Kasumi-1 (cell line): ENCODE data around the gene TENM4.
A peak's percentile ranks its signal among the peaks of the same experiment; 100 is the strongest.

Experiments used
- DNase-seq, 2 experiments: peaks; one replicate each; lab custom pipeline; 2025; lab: John Stamatoyannopoulos, UW

Gene TENM4

DNA sequence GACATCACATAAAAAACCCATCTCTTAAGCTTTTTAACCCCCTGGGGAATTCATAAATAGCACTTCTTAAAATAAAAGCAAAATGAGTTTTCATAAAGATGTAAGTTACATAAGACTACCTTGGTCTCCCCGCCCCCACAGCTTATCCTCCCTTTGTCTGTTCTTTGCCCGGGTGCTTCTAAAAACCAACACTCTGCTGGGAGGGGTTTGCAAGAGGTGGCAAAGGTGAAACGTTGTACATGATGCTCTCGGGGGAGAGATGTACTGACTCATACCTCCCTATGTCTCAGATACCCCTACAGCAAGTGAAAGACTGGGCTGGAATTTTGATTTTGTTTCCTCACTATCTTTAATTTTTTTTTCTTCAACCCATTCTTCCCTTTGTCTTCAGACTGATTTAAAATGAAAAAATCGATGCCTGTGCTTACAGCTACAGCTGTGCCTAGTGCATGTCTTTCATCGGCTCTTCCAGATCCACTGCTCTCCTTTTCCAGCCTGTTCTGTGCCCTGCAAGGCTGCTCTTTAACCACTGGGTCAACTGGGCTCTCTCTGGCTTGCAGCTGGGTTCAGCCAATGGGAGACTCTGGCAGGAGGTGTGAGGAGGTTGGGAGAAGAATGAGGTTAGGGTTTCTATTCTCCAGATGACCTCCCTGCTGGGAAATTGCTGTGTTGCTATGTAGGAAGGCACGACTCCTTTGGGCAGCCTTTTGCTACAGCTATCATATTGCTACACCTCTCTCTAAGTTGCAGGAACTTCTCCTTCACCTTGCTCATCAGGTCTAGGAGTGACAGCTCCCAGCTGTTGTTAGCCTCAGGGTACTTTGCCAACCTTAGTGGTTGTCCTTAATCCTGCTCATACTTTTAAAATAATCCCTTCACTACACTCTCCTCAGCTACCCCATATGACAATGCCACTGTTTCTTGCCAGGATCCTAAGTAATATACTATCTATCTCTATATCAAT is 266.5 kb downstream of the TENM4 start:
- DNase-seq, result no peak

DNA sequence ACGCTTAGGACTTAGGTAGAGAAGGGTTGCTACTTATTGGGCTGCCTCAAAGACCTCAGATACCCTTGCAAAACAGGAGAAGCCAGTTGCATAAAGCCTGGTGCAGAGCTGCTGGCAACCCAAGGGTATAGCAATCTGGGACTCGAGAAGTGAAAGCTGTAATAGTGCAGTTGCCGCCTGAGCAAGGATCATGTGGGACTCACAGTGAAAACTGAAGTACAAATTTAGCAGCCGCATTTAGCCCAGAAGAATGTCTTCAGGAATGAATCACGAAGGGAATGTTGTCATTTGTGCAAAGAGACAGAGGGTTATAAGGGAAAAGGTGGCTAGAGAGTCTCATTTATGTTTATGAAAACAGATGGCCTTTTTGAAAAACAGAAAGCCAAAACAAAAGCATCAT is 267.2 kb downstream of the TENM4 start:
- DNase-seq, result no peak

DNA sequence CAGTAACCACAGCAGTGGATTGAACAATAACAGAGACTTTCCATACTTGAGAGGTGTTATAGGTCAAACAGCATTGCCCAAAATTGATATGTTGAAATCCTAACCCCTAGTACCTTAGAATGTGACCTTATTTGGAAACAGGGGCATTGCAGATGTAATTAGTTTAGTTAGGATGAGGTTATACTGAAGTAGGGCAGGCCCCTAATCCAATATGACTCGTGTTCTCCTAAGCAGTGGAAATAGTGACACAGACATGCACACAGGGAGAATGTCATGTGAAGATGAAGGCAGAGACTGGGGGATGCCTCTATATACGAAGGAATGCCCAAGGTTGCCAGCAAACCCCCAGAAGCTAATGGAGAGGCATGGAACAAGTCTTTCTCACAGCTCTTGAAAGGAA is 270.5 kb downstream of the TENM4 start:
- no peak for DNase-seq

DNA sequence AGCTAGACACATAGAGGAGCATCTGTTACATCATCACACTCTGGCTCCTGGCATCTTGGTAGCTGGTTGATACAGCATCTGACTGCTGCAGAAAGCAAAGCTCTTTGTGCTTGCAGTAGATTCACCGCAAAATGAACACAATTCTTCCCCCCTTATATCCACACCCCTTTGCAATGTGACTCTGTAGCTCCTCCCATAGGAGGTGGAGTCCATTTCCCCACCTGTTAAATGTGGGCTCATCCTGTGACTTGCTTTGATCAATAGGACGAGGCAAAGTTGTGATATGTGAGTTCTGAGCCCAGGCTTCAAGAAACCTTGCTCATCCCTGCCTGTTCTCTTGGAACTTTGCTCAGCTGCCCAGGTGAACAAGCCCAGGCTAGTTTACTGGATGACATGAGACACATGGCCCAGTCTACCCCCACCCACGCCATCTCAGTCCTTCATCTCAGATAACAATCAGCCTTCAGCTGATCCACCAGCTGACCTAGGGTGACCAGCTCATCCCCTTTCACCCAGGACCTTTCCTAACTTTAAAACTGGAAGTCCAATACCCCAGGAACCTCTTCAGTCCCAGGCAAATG is 272.2 kb downstream of the TENM4 start:
- DNase-seq, result no peak

DNA sequence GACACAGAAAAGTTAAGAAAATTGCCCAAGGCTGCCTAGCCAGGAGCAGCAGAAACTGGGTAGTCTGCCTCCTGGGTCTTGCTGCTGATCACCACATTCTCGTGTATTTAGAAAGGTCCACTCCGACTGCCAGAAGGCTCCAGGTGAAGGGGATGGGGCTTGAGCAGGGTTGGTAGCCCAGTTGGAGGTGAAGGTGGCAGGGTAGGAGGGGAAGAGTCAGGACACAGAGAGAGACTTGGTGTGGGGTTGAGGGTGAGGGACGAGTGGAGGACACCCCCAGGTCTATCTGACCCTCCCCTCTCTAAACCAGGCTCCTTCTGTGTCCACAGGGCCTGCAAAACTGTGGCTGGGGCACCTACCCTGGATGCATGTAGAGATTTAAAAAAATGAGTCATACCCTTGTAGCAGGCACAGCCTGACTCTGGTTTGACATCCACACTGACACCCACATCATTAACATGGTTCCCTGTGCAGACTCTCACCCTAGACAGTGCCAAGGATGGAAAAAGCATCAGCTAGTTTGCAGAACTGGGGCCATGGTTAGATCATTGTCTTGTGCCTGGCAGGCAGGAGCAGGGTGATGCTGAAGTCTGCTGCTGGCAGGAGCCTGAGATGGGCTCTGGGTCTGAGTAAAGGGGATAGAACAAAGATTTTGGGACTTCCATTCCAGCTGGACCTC is 273.2 kb downstream of the TENM4 start:
- no peak for DNase-seq

DNA sequence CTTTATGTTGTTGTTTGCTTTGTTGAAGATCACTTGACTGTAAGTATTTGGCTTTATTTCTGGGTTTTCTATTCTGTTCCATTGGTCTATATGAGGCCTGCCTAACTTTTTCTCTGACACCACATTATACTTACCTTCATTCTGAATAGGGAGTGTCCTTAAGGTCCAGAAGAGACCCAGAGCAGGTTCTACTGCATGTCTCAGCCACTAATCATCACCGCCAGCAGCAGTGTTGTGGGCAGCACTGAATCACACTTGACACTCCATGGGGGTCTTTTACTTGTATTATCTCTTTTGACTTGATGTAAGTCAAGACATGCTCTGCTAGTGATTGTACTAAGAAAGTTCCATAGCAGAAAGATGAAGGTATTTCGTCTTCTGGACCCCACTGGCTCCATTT is 274.9 kb downstream of the TENM4 start:
- DNase-seq, result no peak

DNA sequence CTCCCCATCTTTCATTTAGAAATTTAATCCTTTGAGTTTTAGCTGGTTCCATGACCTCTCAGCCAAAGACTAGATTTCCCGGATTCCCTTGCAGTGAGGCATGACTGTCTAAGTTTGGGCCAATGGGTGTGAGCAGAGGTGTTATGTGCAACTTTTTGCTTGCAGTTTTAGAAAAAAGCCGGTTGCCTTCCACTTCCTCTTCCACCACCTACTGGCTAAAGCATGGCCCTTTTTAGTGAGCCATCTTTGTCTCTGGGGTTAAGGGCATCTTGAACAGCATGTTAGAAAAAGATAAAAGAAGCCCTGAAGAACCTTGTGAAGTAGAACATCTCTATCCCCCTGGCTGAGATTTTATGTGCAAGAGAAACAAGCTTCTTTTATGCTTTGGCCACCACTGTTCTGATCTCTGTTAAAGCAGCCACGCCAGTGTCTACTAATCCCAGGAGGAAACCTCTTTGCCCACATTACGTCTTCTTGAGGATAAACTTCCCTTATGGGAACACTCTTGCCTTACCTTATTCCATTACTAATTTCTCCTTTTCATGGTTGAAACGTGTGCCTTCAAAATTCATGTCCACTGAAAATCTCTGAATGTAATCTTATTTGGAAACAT is 279.9 kb downstream of the TENM4 start:
- no peak for DNase-seq

DNA sequence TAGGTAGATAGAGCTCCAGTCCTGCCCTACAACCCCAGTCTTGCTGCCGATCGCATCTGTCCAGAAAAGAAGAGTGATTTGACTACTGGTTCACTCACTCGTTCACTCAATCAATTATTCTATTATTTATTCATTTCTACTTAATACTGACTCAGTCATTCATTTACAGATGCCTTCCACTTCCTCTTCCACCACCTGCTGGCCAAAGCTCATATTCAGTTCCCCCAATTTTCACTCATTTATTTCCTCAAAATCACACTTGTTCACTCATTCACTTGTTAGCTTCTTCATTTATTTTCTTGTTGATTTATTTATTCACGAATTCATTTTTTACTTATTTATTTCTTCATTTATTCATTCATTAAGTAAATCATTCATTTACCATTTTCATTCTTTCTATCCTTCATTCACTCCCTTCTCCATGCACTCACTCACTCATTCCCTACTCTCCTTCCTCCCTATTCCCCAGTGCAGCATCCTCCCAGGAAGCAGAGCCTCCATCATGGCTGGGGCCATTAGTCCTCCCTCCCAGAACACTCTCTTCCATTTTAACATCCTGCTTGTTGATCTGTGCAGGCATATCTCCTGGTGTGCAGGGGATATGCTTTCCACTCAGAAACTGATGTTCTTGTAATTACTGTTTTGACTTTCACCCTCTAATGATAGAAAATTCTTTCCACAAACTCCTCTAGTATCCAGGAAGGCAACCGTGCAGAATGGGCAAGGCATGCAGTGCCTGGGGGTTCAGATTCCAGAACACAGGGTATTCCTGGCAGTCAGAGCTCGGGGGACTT is 281.0 kb downstream of the TENM4 start:
- DNase-seq, result no peak

DNA sequence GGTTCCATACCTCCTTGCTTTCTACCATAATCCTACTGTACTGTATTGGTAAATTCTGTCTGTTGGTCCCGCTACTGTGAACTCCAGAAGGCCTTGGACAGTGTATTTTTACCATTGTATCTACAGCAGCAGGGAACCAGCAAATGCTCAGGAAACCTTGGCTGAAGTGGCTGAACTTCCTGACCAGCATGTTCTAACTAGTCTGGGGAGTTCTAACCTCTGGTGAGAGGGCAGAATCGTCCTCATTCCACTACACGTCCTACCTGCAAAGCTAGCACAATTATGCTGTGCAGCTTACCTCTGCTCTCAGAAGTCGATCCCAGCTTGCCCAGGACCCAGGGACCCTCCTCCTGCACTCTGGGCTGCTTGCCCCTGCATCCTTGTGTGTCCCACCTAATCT is 283.1 kb downstream of the TENM4 start:
- no peak for DNase-seq

DNA sequence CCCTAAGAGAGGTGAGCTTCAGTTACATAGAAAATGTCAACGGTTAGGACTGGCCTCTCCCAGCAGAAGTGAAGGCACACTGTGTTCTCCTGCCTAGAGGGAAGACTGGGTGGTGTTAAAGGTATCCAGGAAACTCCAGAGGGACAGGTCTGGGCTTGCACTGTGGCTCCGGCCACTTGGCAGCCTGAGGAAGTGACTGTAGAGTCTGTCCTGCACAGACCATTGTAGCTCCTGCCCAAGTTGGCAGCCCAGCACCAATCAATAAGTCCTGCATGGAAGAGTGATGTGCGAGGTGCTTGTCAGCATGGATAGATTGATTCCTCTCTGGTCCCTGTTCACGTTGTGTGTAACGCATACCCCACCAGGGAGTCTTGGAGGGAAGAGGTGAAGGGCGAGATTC is 284.8 kb downstream of the TENM4 start:
- no peak for DNase-seq

DNA sequence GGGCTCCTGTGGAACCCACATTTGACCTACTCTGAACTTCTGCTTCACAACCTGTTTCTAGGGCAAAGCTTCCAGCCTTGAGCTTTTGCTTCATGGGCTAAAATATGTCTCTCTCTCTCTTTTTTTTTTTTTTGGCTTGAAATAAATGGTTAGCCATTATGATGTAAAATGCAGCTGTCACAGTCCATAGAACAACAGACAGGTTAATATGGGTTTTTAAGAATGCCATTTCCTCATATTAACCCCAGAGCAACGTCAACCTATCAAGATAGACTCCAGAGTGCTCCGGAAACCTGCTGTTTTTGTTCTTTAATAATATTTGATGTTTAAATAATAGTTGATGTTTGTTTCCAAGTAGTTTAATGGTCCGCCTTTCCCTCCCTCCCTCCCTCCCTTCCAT is 285.6 kb downstream of the TENM4 start:
- DNase-seq, result no peak

DNA sequence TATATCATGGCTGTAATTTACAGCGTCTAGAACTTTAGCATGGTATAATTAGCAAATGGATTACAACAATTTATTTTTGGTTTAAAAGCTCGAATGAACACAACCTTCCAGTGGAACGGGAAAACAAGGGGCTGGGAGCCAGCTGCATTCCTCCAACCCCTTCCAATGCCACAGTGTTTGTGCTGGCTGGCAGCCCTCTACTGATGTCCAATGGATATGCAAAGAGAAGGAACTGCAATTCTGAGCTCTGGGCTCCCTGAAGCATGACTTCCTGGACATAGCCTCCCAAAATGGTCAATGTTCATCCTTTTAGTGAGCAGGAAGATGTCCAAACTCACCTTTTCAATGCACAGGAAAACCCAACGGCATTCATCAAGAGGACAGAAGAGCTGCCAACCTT is 288.3 kb downstream of the TENM4 start:
- no peak for DNase-seq

DNA sequence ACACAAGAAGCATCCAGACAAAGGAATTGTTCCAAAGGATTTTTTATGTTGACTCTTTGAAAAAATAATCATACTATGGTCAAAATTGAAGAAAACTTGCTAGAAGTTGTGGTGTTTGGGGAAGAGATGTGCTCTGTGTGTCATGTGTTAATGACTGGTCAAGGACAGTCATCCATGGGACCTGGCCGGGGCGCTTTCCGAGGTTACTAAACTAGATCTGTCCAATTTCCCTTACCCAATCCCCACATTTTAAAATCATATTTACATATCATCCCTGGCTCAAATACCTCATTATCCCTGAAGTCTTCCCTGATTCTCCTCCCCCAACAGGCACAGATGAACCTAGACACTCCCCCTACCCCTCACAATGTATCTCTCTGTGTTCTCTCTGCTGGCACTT is 289.4 kb downstream of the TENM4 start:
- no peak for DNase-seq

DNA sequence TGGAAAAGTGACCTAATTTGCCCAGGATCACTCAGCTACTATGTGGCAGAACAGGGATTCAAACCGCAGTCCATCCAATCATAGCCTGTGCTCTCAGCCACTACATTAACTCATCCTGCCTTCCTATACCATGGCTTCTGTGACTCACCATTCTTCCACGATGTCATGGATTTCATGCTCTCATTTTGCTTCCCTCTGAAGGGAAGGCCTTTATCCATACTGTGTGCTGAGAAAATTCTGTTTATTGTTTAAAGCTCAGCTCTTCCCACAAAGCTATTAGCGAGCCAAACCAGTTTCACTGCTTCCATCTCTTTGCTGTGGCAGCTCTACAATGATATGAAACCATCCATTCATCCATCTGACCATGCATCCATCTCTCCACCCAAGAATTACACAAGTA is 289.9 kb downstream of the TENM4 start:
- no peak for DNase-seq

DNA sequence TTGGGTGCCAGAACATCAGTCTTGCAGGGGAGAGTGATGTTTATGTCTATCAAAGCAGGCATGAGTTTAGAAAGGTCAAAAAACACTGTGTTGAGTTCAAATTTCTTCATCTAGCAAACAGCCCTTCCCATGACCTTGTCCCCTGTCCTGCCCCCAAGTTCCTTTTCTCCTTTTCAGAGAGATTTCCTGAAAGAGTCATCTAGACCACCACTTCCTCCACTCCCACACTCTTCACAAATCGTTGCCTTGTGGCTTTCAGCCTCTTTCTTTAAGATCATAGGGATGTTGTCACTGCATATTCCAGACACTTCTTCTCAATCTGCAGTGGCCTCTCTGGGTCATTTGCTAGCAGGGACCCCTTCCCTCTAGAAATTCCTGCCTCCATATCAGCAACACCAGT is 290.5 kb downstream of the TENM4 start:
- peak; percentile 59 to 71 for DNase-seq

DNA sequence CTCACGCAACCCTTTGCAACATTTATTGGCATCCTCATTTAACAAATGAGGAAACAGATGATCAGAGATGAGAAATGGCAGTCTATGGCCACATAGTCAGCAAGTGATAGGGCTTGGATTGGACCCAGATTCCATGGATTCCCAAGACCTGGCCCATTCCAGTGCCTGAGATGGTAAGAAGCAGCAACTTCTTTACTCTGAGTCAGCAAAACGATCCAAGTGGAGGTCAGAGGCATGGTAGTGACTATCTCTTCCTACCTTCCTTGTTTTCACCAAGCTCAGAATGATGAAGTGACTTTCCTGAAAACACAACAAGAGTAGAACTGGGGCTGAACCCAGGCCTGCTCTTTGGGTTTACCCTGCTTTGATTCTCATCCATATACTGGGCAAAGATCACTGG is 293.1 kb downstream of the TENM4 start:
- DNase-seq, result no peak

DNA sequence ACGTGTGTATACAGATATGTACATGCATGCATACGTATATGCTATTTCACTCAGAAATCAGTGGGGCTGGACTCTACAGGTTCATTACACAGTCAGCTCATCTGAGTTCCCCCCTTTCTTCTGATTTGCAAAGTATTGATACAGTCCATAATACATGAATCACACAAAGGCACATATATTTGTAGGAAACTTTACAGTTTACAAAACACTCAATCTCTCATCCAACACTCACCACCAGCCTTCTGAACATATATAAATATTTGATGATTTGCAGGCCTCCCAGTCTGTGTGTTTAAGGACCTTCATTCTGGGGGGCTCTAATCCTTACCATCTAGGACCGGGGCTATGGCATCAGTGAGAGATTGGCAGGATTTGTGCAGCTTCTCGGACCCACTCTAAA is 293.8 kb downstream of the TENM4 start:
- no peak for DNase-seq

DNA sequence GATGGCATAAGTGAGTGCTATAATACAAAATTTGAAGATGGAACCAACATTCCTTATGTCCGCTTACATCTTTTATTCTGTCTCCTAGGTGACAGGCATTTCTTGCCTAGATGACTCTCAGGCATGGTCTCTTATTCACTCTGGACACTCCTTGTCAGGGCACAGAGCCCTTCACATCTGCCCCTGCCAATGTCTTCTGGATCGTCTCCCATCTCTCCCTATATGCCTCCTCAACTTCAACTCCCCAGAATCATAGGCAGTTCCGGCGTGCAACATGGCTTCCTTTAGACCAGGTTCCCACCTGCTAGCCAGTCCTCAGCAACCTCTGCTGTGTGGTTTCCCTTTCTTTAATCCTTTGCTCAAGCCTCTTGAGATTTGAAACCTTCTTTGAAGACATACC is 300.9 kb downstream of the TENM4 start:
- peak in 1 of 2 experiments; percentile 5 for DNase-seq

DNA sequence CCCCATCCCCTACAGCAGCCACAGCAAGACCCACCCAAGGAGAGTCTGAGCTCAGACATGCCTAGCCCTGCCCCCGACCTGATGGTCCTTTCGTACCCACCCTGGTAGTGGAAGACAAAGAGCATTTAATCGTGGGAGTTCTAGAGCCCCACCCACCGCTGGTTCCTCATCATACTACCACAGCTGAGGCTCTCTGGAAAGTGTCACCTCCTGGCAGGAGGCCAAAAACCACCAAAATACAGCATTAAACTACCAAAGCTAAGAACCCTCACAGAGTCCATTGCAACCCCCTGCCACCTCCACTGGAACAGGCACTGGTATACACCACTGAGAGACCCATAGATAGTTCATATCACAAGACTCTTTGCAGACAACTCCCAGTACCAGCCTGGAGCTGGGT is 311.1 kb downstream of the TENM4 start:
- no peak for DNase-seq

DNA sequence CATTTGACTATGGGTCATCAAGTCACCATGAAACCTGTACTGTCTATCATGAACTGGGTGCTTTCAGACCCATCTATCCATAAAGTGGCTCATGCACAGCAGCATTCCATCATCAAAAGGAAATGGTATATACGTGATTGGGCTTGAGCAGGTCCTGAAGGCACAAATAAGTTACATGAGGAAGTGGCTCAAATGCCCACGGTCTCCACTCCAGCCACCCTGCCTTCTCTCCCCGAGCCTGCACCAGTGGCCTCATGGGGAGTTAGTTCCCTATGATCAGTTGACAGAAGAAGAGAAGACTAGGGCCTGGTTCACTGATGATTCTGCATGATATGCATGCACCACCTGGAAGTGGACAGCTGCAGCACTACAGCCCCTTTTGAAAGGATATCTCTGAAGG is 312.5 kb downstream of the TENM4 start:
- no peak for DNase-seq

DNA sequence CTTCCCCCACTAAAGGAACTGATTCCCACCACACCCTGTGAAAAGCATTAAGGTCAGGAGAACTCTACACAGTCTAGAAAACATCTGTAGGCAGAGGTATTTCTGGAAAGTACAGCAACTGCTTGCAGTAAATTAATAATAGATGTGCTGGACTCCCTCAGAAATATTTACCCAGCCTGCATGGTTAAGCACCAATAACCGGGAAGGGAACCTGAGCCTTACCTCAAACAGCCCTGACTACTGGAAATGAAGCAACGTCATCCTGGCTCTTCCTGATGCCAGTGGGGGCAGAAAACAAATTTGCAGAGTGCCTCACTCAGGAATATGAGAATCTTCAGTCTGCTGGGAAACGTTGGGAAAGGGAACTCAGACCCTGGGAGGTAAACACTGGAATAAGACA is 318.1 kb downstream of the TENM4 start:
- DNase-seq, result no peak

DNA sequence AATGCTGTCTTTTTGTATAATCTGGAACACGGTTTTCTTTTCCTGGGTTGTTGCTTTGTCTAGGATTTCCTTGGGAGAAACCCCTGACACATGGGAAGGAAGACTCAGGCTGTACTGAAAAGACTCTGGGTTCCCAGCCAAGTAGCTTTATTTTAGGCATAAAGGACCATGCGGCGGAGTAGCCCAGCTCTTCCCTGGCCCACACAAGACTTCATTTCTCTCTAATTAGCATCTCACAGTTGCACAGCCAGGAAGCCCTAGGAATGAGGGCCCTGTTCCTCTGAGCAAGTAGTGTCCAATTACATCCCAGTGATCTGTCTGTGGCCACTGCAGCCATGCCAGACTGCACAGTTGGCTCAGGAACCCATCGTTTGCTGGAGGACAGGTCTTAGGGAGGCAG is 319.5 kb downstream of the TENM4 start:
- no peak for DNase-seq
